Stimulated activated CD8-positive, alpha-beta memory T cell treated with anti-CD3 and anti-CD28 coated beads, Interleukin-4, amount 100 ng/mL, for 24 hours (primary cell): ENCODE results near the gene PRODH.
"Not testable (repeated sequence)": the region's sequence is repeated elsewhere in the genome, so short reads cannot be mapped to it uniquely, and the experiment has no call there.

Experiments used
- DNase-seq: peaks from one replicate; pipeline ENCODE4 v3.0.0-alpha.2; 2020; ENCODE audit warnings: low read depth

Gene PRODH

DNA sequence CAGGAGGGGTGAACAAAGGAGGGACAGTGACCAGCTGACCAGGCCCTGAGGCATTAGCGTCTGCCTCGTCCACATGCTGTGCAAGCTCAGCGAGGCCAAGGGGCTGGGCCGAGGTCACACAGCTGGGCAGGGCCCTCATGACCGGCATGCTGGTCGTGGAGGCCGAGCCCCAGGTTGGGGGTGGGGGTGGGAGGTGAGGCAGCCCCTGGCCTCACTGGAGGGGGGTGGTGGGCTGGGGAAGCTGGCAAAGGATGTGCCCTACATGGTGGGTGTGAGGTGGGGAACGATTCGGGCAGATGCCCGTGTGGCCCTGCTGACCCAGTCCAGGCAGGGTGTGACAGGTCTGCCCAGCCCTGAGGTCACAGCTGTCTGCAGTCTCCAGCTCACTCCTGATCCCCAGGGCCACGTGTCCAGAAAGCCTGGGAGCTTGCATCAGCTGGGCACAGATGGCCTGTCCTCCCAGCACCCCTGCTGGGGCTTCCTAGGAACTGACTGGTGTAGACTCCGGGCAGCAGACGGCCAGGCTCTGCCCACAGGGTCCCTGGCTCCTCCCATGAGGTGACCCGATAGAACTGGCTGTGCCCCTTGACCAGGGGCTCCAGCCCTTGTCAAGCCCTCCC, 31.4 kb upstream of the PRODH start:
- not testable (repeated sequence) for DNase-seq

DNA sequence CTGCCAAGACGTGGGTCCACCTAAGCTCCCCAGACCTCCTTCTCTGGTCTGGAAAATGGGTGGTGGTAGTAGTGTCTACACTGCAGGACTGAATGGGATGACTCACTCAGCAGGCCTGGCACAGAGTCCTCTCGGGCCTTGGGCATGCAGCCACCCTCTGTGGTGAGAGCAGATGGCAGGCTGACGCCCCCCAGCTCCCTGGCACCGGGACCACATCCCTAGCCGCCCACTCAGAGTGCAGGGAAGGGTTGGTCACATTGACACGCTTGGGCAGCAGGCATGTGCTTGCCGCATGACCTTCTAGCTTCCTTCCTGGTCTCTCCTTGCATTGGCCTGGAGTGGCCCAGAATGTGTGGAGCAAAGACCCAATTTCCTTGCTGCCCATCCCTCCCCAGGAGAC, 30.7 kb upstream of the PRODH start:
- no peak for DNase-seq

DNA sequence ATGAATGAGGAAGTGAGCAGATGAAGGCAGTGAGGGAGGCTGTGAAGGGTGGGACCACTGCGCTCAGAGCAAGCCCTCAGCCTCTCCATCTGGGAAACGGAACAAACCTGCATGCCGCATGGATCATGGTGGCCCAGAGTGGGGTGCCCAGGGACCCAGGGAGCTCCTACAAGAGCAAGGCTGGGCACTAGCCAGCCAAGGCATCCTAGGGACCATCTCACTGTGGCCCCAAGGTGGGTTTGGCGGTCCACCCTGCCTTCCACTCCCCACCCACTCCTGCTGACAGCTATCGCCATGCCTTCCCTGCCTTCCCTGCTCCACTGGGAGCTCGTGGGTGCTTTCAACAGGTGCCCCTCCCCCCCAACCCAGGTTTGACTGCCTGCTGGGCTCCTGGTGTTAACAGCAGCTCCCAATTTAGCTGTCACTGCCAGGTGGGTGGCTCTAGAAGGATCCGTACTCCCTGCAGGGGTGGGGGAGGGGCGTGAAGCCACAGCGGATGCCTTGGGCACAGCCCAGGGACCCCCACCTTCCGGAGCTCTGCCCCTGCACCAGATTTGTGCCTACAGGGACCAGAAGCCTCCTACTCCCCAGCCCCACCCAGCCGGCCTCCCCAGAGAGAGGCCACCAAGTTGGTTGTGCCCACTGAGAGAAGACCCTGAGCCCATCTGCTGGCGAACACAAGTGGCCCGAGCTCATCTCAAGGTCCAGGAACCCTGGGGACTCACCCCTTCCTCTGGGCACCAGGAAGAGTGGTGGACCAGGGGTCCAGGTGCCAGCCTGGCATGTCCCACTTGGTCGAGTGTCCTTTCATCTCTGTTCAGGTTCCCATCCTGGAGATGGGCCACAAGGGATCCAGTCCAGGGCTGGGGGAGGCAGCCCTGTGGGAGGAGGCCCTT, 29.7 kb upstream of the PRODH start:
- no peak for DNase-seq

DNA sequence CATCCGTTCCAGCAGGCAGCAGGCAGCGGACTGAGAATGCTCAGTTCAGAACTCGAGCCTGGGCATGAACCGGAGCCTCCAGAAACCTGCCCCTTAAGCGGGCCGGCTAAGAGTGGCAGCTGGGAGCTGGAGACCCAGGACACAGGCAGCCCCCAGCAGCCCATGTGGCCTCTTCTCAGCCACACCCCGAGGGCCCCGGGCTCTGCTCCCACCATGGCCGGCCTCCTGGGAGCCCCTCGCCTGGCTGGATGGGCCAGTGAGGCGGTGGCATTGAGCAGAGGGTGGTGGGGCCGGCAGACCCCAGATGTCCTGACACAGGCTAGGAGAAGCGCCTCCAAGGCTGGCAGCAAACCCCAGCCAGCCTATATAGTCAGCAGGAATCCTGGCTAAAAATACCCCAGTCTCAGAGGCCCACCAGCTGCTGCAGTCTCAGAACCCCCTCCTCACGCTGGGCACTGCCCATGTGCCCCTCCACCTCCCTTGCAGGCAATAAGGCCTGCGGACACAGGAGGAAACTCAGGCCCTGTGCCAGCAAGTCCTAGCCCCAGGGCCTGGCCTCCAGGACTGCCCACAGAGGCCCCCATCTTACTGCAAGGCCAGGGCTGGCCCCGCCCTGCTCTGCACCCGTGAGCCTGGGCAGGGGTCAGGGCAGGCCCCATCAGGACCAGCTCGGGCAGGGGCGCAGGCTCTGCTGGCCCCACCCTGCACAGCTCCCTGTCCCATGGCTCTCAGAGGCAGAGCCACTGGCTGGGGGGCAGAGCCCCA, 28.6 kb upstream of the PRODH start:
- DNase-seq, result not testable (repeated sequence)

DNA sequence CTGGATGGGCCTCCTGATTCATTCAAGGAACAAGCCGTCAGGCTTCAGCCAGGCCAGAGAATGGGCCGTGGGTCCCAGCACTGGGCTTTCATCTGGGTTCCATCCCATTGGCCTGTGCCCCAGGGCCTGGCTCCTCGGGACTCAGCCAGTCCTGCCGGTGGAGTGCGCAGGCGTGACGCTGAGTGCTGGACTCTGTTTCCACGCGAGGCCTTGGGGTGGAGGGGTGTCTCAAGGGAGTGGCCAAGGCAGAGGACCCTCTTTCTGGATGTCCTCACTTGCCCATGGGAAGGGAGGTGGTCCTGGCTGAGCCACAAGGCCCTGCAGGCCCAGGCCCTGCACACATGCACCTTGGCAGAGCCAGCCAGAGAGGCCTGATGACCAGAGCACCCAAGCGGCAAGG, 28.0 kb upstream of the PRODH start:
- DNase-seq, result not testable (repeated sequence)

DNA sequence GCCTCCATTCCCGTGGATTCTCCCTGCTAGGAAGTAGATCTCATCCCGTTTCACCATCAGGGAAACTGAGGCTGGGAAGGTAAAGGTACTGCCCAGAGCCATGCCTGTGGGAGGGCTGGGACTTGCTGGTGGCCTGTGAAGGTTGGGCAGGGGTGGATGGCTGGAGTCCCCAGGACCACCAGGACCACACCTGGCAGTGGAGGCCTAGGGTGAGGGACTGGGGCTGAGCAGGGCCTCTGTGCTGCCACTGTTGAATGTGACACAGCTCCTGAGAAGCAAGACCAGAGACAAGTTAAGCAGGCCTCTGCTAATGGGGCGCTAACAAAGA, 26.2 kb upstream of the PRODH start:
- DNase-seq, result no peak

DNA sequence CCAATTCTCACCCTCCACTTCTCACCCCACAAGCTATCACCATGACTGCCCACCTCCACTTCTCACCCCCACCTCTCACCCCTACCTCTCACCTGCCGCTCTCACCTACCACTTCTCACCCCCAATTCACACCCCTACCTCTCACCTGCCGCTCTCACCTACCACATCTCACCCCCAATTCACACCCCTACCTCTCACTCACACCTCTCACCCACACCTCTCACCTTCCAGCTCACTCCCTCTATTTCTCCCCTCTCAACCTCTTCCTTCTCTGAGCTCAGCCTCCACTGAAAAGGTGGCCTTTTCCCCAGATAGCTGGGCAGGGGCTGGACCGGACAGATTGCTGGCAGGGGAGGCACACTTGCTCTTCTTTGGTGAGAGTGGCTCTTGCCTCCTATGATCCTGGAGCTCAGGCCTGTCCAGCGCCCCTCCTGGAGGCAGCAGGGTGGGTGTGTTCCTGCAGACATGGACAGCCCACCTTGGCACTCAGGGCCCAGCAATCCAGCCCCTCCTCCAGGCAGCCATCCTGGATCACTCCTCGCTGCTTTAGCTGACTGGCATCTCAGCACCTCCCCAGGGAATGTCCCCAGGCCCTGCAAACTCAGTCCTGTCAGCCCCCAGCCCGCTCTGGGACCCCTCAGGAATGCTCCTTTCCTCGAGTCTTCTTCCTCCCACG, 25.7 kb upstream of the PRODH start:
- not testable (repeated sequence) for DNase-seq

DNA sequence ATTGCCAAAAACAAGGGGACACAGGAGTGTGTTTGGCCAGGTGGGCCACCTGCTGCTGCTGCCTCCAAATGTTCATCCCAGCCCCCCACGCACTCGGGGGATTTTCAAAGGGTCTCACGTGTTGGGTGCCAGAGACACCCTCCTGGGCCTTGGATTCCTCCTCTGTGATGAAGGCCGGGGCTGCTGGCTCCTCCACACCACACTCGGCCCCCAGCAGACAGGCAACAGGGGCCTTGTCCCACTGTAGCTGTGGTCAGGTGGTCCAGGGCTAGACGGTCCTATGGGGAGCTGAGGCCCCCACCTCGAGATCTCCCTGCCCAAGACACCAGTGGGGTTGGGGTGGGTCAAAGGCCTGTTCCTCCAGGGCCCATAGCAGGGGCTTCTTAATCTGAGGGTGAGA, 25.1 kb upstream of the PRODH start:
- not testable (repeated sequence) for DNase-seq

DNA sequence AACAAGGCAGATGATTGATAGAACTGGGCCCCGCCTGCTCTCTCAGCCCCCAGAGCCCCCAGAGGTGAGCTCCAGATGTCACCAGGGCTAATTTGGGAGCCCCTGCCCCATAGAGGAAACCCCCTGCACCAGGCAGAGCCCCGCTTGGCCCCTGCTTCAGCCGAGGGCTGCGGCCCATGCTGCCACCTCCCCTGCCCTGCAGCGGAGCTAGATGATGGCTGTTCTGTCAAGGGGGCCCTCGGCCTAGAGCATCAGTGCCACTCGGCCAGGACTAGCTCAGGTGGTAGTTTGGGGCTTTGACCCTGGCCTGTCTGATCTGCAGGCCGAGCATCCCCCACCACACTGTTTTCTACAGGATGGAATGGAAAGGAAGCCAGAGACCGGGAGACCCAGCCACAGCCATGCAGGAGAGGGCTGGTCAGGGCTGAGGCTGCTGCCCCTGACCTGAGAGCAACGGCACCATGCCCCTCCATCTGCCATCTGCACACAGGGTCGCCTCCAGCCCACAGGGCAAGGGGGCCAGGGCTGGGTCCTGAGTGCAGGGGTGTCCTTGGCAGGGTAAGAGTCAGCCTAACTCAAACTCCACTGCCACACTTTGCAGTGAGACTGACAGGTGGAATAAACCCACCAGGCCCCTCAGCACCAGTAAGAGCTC, 24.2 kb upstream of the PRODH start:
- DNase-seq, result not testable (repeated sequence)

DNA sequence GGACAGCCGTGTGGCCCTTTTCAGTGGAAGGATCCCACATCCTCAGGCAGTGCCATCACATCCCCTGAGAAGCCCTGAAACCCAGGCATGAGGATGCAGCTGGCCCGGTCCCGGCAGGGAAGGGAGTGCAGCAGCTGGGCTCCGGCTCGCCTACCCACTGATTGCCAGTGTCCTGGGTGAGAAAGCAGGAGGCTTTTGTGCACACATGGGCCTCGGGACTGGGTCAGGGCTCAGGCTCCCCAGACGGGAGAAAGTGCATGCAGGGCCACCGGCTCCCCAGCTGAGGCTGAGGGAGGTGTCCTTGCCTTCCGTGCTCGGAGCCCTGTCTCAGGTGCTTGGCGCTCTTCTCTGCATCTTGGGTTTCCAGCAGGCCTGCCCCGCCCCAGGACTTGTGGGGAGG, 23.6 kb upstream of the PRODH start:
- DNase-seq, result not testable (repeated sequence)

DNA sequence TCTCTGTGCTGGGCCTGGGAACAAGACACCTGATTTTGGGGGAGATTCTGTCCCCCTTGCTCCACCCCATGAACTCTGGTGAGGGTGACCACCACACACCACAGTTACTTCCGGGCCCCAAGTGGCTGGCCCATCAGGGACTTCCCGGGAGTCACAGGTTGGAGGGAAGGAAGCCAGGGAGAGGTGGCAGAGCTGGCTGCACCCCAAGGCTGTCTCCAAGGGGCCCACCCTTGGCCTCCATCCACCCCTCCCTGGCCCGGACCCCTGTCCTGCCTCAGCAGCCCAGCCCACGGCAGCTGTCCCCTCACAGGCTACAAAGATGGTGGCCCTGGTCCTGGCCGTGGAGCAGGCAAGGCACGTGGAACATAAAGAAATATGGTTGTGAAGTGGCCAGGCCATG, 23.2 kb upstream of the PRODH start:
- DNase-seq, result not testable (repeated sequence)

DNA sequence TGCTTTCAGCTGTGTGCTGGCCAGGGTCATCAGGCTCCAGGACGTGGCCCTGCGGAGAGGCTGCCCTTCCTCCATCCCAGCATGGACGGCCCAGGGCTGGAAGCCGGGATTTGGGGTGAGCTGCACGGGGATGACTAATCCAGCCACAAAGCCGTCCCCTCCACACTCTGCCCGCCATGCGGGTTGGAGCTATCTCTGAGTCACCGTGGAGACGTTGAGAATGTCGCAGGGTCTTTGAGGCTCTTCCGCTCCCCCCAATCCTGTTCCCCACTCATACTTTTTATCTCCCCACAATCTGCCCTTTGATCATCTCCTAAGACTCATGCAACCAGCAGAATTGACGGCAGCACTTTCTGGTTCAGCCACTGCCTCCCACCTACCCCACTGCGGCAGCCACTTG, 22.6 kb upstream of the PRODH start:
- DNase-seq, result peak; percentile 12

DNA sequence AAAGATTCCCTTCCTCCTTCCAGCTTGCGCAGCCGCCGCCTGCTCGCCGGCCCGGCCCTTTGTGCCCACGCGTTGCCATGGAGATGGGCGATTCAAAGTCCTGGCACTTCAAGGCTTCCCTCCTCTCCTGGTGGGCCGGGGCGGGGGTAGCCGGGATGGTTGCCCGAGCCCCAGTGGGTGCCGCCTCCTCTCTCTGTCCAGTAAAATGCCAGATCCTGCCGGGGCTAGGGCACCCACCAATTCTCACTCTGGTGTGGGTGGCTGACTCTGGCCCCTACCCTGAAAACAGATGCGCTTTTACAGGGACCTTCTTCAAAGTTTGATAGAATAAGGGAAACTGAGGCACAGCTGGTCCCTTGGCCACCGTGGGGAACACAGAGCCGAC, 22.2 kb upstream of the PRODH start:
- not testable (repeated sequence) for DNase-seq

DNA sequence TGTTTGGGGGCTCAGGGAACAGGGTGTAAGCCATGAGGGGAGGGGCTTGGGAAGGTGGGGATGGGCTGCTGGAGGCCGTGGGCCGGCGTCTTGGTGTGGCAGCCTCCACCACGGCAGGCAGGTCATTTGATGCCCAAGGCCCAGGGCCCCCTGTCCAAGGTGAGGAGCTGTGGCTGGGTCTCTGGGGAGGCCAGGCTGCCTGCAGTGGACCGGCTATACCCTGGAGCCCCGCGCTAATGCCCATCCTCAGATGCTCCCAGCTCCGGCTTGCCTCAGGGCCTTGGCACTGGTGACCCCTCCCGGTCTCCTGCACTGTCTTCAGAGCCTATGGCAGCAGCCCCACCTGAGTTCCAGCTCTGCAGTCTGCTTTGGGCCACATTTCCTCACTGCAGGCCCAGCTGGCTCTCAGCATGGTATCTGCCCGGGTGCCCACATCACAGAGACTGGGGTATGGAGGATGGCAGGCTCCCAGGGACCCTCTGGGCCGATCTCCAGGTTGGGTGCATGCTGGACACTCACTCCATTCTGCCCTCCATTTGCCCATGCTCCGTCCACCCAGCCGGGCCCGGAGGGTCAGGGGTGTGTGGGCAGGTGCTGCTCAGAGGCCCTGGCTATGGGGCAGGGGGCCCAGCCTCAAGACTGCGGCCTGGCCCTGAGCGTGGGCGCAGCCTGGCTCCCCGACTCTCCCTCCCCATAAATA, 21.7 kb upstream of the PRODH start:
- DNase-seq, result not testable (repeated sequence)

DNA sequence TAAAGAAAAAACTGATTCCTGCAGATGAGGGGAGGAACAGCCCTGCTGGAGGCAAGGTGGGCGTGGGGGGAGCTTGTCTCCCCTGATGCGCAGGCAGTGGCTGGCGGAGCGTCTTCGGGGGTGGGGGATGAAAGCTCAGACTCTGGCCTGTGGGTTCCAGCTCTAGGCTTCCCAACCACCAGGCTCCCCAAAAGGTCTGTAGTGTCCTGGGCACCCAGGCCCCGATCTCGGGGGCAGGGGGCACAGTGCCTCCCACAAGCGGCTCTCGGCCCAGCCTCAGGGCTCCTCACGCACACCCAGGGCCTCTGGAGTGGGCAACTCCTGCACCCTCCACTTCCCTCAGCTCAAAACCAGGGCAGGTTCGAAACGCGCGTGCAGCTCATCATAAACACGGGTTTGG, 20.9 kb upstream of the PRODH start:
- not testable (repeated sequence) for DNase-seq

DNA sequence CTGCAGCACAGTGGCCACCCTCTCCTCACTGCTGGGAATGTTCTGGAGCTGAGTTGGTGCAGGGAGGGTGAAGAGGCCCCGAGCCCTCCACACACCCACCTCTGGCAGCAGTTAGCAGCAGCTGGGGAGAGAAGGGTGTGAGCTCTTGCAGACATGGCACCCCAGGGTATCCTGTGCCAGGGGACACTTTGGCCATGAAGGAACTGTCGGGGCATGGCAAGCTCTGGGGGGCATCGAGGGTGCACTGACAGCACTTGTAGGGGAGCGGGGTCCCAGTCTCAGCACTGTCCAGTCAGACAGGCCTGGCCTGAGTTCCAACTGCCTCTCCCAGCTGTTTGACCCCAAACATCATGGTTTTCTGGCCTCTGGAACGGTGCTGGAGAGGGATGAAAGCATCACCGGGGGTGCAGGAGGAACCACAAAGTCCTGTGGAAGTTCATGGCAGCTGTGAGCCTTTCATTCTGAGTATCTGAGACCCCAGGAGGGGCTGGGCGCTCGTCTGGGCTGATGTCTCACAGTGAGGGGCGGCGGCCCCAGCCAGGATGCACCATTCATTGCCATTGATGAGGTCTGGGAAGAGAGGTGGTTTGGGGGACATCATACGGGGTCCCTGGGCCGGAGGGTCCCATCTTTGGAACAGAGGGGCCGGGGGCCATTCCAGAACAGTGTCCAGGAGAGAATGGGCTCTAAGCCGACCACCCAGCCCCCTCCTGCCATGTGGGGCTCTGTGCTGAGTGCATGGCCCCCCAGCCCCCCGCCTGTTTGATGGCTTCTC, 20.2 kb upstream of the PRODH start:
- not testable (repeated sequence) for DNase-seq

DNA sequence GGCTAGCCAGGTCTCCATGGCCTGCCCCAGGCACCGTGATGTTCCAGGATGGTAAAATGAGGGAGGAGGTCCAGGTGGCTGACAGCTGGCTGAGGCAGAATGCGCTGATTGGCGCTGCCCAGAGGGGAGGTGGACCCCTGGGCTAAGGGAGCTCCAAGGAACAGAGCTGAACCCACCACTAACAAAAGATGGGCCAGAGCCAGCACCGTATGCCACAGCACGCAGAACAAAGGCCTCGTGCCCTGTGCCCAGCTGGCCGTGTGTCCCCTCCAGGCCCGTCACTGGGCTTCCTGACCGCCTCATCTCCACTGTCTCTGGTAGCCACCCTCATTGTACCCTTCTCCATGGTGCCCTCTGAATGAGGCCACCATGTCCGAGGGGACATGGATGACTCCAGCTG, 19.6 kb upstream of the PRODH start:
- DNase-seq, result no peak

DNA sequence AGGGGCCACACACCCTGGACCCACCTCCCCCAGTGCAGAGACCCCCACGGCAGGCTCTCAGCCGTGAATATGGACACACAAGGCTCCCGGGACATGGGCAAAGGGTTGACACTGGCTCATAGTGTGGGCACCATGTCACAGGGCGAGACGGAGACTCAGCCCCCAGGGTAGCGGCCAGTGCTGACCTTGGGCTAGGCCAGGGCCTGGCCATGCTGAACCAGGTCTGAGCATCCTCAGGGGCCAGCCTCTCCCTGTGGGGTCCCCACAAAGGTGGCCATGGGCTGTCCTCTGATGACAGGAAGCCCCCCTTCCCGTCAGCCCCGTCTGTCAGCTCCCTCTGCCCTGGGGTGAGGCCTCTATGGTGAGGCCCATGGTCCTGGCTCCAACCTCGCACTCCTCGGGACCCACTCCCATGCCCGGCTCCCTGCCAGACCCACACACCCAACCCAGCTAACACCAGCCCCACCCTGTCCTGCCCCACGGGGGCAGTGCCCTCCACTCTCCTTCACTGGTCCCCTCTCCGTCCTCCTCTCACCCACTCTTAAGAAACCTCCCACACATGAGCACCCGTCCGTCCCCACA, 19.0 kb upstream of the PRODH start:
- DNase-seq, result no peak

DNA sequence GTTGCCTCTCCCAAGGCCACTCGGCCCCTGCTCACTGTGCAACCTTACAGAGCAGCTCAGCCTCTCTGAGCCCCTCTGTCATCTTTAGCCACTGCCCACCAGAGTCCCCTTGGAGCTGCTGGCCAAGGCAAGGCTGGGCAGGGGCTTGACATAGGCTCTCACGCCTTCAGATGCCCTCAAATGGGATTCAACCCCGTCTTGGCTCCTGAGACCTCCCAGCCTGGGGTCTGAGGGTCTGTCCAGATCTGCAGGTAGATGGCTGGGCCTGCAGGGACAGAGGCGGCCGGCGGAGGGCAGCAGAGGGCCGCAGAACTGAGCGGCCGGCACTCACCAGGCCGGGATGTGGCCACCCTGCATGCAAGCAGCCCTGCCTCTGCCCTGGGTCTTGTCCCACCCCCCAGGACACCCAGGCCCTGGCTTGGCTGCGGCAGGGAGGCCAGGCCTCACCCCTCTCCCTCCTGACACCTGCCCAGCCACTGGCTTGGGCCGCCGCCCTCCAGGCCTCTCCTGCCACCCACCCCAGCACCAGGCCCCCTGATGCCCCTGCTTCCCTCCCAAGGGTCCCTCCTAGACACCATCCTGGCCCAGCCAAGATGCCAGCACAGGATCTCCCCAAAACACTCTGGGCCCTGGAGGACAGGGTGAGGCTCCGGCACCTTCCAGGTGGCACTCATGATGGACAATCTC, 18.4 kb upstream of the PRODH start:
- DNase-seq, result peak; percentile 31
